ENCODE measurements around the gene NDRG4.

DNA sequence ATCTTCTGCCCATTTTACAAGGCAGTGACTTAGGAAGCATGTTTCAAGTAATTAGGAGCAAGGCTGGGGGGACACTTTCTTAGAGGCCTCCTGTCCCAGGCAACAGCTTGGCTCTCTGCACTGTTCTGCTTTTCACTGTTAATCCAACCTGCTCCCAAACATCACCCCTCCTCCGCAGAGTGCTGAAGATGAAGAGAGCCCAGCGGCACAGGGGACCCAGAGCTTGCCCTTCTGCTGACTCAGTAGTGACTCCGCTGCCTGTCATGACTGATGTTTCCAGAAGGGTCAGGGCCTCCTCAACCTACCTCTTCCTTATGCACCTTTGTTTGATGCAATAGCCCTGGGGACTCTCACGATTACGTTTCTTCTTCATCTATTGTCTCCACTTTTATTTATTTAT, 38.9 kb upstream of the NDRG4 start:
- no peak for TF ChIP-seq POLR2AphosphoS5 (IDR thresholded peaks at IDR 0.05; ENCODE audit: insufficient read depth, low read depth, low read length)
- TF ChIP-seq, protein P1, sequence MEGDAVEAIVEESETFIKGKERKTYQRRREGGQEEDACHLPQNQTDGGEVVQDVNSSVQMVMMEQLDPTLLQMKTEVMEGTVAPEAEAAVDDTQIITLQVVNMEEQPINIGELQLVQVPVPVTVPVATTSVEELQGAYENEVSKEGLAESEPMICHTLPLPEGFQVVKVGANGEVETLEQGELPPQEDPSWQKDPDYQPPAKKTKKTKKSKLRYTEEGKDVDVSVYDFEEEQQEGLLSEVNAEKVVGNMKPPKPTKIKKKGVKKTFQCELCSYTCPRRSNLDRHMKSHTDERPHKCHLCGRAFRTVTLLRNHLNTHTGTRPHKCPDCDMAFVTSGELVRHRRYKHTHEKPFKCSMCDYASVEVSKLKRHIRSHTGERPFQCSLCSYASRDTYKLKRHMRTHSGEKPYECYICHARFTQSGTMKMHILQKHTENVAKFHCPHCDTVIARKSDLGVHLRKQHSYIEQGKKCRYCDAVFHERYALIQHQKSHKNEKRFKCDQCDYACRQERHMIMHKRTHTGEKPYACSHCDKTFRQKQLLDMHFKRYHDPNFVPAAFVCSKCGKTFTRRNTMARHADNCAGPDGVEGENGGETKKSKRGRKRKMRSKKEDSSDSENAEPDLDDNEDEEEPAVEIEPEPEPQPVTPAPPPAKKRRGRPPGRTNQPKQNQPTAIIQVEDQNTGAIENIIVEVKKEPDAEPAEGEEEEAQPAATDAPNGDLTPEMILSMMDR (IDR thresholded peaks at IDR 0.05; ENCODE audit: extremely low read depth in 1 of 2, insufficient read depth in 1 of 2, low read depth in 1 of 2, low read length in 2 of 2), result no peak
- no peak for TF ChIP-seq JUN (IDR thresholded peaks at IDR 0.05; ENCODE audit: borderline replicate concordance, insufficient read depth, insufficient read length, low read depth)
- no peak for TF ChIP-seq EZH2 (IDR thresholded peaks at IDR 0.05; ENCODE audit: borderline replicate concordance, low read depth, low read length, severe bottlenecking)

Data from endothelial cell of umbilical vein (primary cell).